H9 (cell line): ENCODE measurements around the gene FAM219A. TPM values are rescaled to one million over a fixed set of nuclear protein-coding genes. Genes with fewer than 3 reads are reported as not detected.

Source experiments
- DNase-seq: peaks from one replicate; pipeline ENCODE4 v3.0.0-alpha.2; 2017
- H2AFZ ChIP-seq: one replicate; pipeline ENCODE4 v1.6.1; 2013; ENCODE audit warnings: mild to moderate bottlenecking, low read length, control low read depth, moderate library complexity
- H2AK5ac ChIP-seq: 2 replicates; pipeline ENCODE4 v1.6.1; 2013; ENCODE audit warnings: low read length, control low read depth, mixed read lengths; ENCODE audit not compliant: insufficient read length
- H2BK120ac ChIP-seq: one replicate; pipeline ENCODE4 v1.6.1; 2013; ENCODE audit warnings: low read depth, mild to moderate bottlenecking, low read length, control low read depth, inconsistent platforms; ENCODE audit not compliant: poor library complexity, severe bottlenecking
- H2BK12ac ChIP-seq: 2 replicates; pipeline ENCODE4 v1.6.1; 2013; ENCODE audit warnings: low read length, control low read depth, mixed read lengths, low read depth; ENCODE audit not compliant: insufficient read length
- H2BK15ac ChIP-seq: 2 replicates; pipeline ENCODE4 v1.6.1; 2013; ENCODE audit warnings: low read depth, low read length, control low read depth
- H2BK20ac ChIP-seq: one replicate; pipeline ENCODE4 v1.6.1; 2013; ENCODE audit warnings: low read depth, mild to moderate bottlenecking, low read length, control low read depth, inconsistent platforms; ENCODE audit not compliant: poor library complexity, severe bottlenecking
- H2BK5ac ChIP-seq: 2 replicates; pipeline ENCODE4 v1.6.1; 2013; ENCODE audit warnings: low read length, control low read depth, mixed read lengths; ENCODE audit not compliant: insufficient read length
- H3K14ac ChIP-seq: 2 replicates; pipeline ENCODE4 v1.6.1; 2013; ENCODE audit warnings: low read length, control low read depth; ENCODE audit not compliant: insufficient read depth
- H3K18ac ChIP-seq: 2 replicates; pipeline ENCODE4 v1.6.1; 2013; ENCODE audit warnings: low read depth, mild to moderate bottlenecking, mixed read lengths, low read length, control low read depth; ENCODE audit not compliant: insufficient read length
- H3K23ac ChIP-seq: 2 replicates; pipeline ENCODE4 v1.6.1; 2013; ENCODE audit warnings: low read length, control low read depth, mixed read lengths, low read depth; ENCODE audit not compliant: insufficient read length
- H3K23me2 ChIP-seq: 2 replicates; pipeline ENCODE4 v1.6.1; 2013; ENCODE audit warnings: low read depth, mild to moderate bottlenecking, mixed read lengths, low read length, control low read depth; ENCODE audit not compliant: insufficient read length, poor library complexity, severe bottlenecking
- H3K27ac ChIP-seq: 2 replicates; pipeline ENCODE4 v1.5.1; 2013; ENCODE audit warnings: low read length, control low read depth, mixed read lengths, low read depth; ENCODE audit not compliant: insufficient read length
- H3K27me3 ChIP-seq: 2 replicates; pipeline ENCODE4 v1.6.1; 2013; ENCODE audit warnings: low read length, control low read depth, inconsistent platforms; ENCODE audit not compliant: insufficient read depth
- H3K4ac ChIP-seq: 2 replicates; pipeline ENCODE4 v1.6.1; 2013; ENCODE audit warnings: low read depth, mild to moderate bottlenecking, control low read depth, inconsistent platforms, low read length, moderate library complexity
- H3K4me1 ChIP-seq: 2 replicates; pipeline ENCODE4 v1.6.1; 2013; ENCODE audit warnings: low read length, control low read depth, inconsistent platforms; ENCODE audit not compliant: insufficient read depth
- H3K4me2 ChIP-seq: 2 replicates; pipeline ENCODE4 v1.6.1; 2013; ENCODE audit warnings: low read length, control low read depth, mixed read lengths; ENCODE audit not compliant: insufficient read length, insufficient read depth
- H3K56ac ChIP-seq: 2 replicates; pipeline ENCODE4 v1.6.1; 2013; ENCODE audit warnings: low read depth, mild to moderate bottlenecking, mixed read lengths, low read length, control low read depth; ENCODE audit not compliant: insufficient read length
- H3K79me1 ChIP-seq: 2 replicates; pipeline ENCODE4 v1.6.1; 2013; ENCODE audit warnings: low read depth, mild to moderate bottlenecking, moderate library complexity, low read length, control low read depth, inconsistent platforms; ENCODE audit not compliant: insufficient read depth, poor library complexity, severe bottlenecking
- H3K79me2 ChIP-seq: 2 replicates; pipeline ENCODE4 v1.6.1; 2013; ENCODE audit warnings: low read length, control low read depth, inconsistent platforms; ENCODE audit not compliant: insufficient read depth
- H3K9ac ChIP-seq: 2 replicates; pipeline ENCODE4 v1.6.1; 2013; ENCODE audit warnings: low read length, control low read depth, mixed read lengths; ENCODE audit not compliant: insufficient read length; ENCODE audit errors: extremely low read depth
- H3K9me3 ChIP-seq: one replicate; pipeline ENCODE4 v1.6.1; 2013; ENCODE audit warnings: low read depth, low read length, inconsistent platforms; ENCODE audit not compliant: control insufficient read depth
- H3T11ph ChIP-seq: one replicate; pipeline ENCODE4 v1.6.1; 2013; ENCODE audit warnings: mild to moderate bottlenecking, low read length, control low read depth, inconsistent platforms
- H4K20me1 ChIP-seq: one replicate; pipeline ENCODE4 v1.6.1; 2013; ENCODE audit not compliant: control insufficient read depth, insufficient read length, insufficient read depth
- H4K5ac ChIP-seq: 2 replicates; pipeline ENCODE4 v1.6.1; 2013; ENCODE audit warnings: low read depth, mild to moderate bottlenecking, mixed read lengths, low read length, control low read depth; ENCODE audit not compliant: insufficient read length
- H4K8ac ChIP-seq: replicated peaks from 2 replicates; pipeline ENCODE4 v1.6.1; 2013; ENCODE audit warnings: low read length, control low read depth, mixed read lengths, low read depth; ENCODE audit not compliant: insufficient read length
- H4K91ac ChIP-seq: 2 replicates; pipeline ENCODE4 v1.6.1; 2013; ENCODE audit warnings: low read depth, mild to moderate bottlenecking, moderate library complexity, mixed read lengths, low read length, control low read depth; ENCODE audit not compliant: insufficient read length
- H3K27ac Mint-ChIP-seq, 3 experiments: 2 replicates in 2 of 3; 3 replicates in 1 of 3; pipeline ENCODE4 v1.8.0; 2020 to 2021; ENCODE audit warnings: mixed read lengths in 3 of 3, mild to moderate bottlenecking in 1 of 3, moderate library complexity in 1 of 3
- H3K27me3 Mint-ChIP-seq: 2 replicates; pipeline ENCODE4 v1.8.0; 2021; ENCODE audit warnings: low read depth, mild to moderate bottlenecking, moderate library complexity, mixed read lengths
- H3K36me3 Mint-ChIP-seq, 3 experiments: 2 replicates in 2 of 3; 3 replicates in 1 of 3; pipeline ENCODE4 v1.8.0; 2020 to 2021; ENCODE audit warnings: low read depth in 3 of 3, mixed read lengths in 3 of 3; ENCODE audit not compliant: insufficient read depth in 1 of 3
- H3K4me1 Mint-ChIP-seq, 2 experiments: 2 replicates each; pipeline ENCODE4 v1.8.0; 2020; ENCODE audit warnings: mixed read lengths in 2 of 2
- H3K4me3 Mint-ChIP-seq, 2 experiments: 2 replicates in 1 of 2; 3 replicates in 1 of 2; pipeline ENCODE4 v1.8.0; 2020 to 2021; ENCODE audit warnings: mild to moderate bottlenecking in 2 of 2, mixed read lengths in 2 of 2, moderate library complexity in 1 of 2
- H3K9me3 Mint-ChIP-seq, 2 experiments: 2 replicates in 1 of 2; 3 replicates in 1 of 2; pipeline ENCODE4 v1.8.0; 2020; ENCODE audit warnings: mild to moderate bottlenecking in 2 of 2, mixed read lengths in 2 of 2, moderate library complexity in 1 of 2
- CTCF ChIP-seq: fragments of 200-600 bp; sonication (generic); conservative IDR thresholded peaks from 3 replicates; pipeline ENCODE4 v1.8.0; 2021; ENCODE audit warnings: antibody characterized with exemption, mild to moderate bottlenecking
- WGBS: extraction: QIAGEN DNeasy Blood & Tissue Kit; methylation state at CpG from one replicate; pipeline ENCODE4 v1.1.7; 2013; ENCODE audit warnings: missing lambda C conversion rate, low lambda C conversion rate, mixed read lengths; ENCODE audit not compliant: insufficient read length; ENCODE audit errors: extremely low coverage; 5-methylcytosine and 5-hydroxymethylcytosine counted together
- total RNA-seq: library from RNA; stranded (reverse); gene quantifications from 2 replicates; pipeline ENCODE4 v1.2.1, GENCODE V29; 2021

Gene FAM219A
- total RNA-seq, 1 experiment from 2014 or later = 16.7 TPM

GRCh38 chr9:34459356-34459755 lies 986 bp upstream of the FAM219A start:
- Mint-ChIP-seq H3K9me3 (no peaks in the 10 kb centered on the region), H3K27ac (no peak overlapping the region), H3K4me3 (peak overlapping the region; percentile 91 to 94; a peak in 4 of 5 replicates), H3K36me3 (no peaks in the 10 kb centered on the region), H3K27me3 (peaks cover 35% of the 10 kb centered on the region), H3K4me1 (peaks cover 15 to 23% of the 10 kb centered on the region in 2 experiments)
- no peaks in the 10 kb centered on the region for H3K4me1 ChIP-seq
- no peak overlapping the region for H3K23ac ChIP-seq
- no peak overlapping the region for H4K8ac ChIP-seq
- no peaks in the 10 kb centered on the region for H3K79me2 ChIP-seq
- no peak for DNase-seq
- no peak overlapping the region for H4K91ac ChIP-seq
- TF ChIP-seq CTCF = no peak
- no peak overlapping the region for H2BK20ac ChIP-seq
- no peak overlapping the region for H2BK12ac ChIP-seq
- no peak overlapping the region for H3K56ac ChIP-seq
- peaks cover 12% of the 10 kb centered on the region for H3K23me2 ChIP-seq
- peak overlapping the region; percentile 77 for H3K4me2 ChIP-seq
- H2AK5ac ChIP-seq = no peak overlapping the region
- H3K9ac ChIP-seq = no peak overlapping the region
- no CpG with 5 or more reads among the region's 14 CpGs for WGBS
- H3K18ac ChIP-seq = no peak overlapping the region
- H3K4ac ChIP-seq = no peak overlapping the region
- H2AFZ ChIP-seq = no peak overlapping the region
- no peaks in the 10 kb centered on the region for H3K9me3 ChIP-seq
- no peak overlapping the region for H3K14ac ChIP-seq
- no peak overlapping the region for H3T11ph ChIP-seq
- no peak overlapping the region for H4K5ac ChIP-seq
- no peaks in the 10 kb centered on the region for H3K27me3 ChIP-seq
- H4K20me1 ChIP-seq = no peaks in the 10 kb centered on the region
- no peaks in the 10 kb centered on the region for H3K79me1 ChIP-seq
- H2BK15ac ChIP-seq = no peak overlapping the region
- H2BK5ac ChIP-seq = no peak overlapping the region
- H3K27ac ChIP-seq = no peak overlapping the region
- H2BK120ac ChIP-seq = no peak overlapping the region
